Measurements from ENCODE around the gene DTNB.

DNA sequence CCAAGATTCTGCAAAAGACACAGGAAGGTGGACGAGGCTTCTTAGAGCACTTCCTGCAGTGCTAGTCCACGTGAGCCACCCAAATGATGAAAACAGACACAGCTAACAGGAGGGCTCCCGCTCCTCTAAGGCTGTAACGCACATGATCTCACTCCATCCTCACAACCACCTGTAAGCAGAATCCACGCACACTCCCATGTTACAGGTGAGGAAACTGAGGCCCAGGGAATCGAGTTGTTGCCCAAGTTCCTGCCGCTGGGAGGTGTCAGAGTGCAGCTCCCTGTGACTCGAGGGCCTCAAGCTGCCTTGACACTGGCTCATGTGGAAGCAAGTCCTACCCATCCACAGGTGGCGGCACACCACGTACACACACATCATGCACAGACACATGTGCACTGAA lies 336.1 kb downstream of the DTNB start:
- no peak for TF ChIP-seq CTCF (conservative IDR thresholded peaks at IDR 0.05)
- no peak for TF ChIP-seq ZFX (IDR thresholded peaks at IDR 0.05)

All from C4-2B (cell line).